Dermis blood vessel endothelial cell (primary cell): Measurements from ENCODE around the gene RXYLT1. TPM values are rescaled to one million over a fixed set of nuclear protein-coding genes. Genes with fewer than 3 reads are reported as not detected.

ENCODE experiments used
- DNase-seq: peaks from one replicate; pipeline ENCODE4 v3.0.0; 2010
- total RNA-seq: library from RNA; depleted of rRNA; stranded (reverse); fragments of >200 nt; gene quantifications from 2 replicates; pipeline ENCODE4 v1.2.3, GENCODE V29; 2014

The RXYLT1 gene
- total RNA-seq, 1 donor from 2014 or later, result 11.1 TPM

GRCh38 chr12:63844391-63845341, 65.0 kb downstream of the RXYLT1 start, which contains the start of gene SRGAP1:
Gene SRGAP1 (plus strand): TSS chr12:63844700. CDS start chr12:63844817, 117 bp downstream.
- peak; percentile 74 for DNase-seq

- DNase-seq, result peak; percentile 49
These were observed 66.0 kb downstream of the RXYLT1 start for GRCh38 chr12:63845726-63846125.

GRCh38 chr12:63846238-63846967, 66.7 kb downstream of the RXYLT1 start:
- DNase-seq, result peak; percentile 20

GRCh38 chr12:63848450-63848849, 68.7 kb downstream of the RXYLT1 start:
- no peak for DNase-seq

GRCh38 chr12:63849106-63849620, 69.5 kb downstream of the RXYLT1 start:
- DNase-seq, result no peak

DNA sequence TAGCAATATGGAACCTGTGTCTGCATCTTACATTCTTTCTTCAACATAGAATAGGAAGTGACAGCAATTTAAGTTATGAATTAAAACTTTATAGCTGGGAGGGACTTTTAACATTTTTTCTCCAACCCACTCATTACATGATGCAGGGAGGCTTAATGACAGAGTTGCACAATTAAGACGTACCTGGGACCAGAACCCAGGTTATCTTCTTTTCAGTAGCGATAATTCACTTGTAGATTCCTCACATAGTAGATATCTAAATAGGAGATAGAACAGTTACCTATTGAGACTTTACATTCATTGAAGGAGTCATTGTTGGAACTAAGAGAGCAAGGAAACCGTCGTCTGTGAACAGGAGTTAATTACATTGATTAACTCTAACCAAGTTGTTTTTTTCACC, 69.9 kb downstream of the RXYLT1 start:
- DNase-seq, result no peak

DNA sequence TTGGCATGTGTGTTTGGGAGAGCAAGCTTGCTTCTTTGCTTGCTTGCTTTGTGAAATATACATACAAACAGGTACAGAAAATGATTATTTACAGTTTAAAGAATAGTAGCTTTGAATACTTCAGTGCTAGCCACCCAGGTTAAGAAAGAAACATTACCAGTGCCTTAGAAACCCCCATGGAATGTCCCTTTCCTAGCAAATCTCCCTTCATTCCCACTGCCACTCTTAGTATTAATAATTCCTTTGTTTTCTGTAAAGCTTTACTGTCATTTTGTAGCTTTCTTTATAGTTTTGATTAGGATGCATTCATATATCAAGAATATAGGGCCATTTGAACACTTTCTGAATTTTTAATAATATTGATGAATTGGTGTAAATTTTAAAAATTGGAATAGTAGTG, 74.3 kb downstream of the RXYLT1 start:
- no peak for DNase-seq

GRCh38 chr12:63855299-63855698, 75.6 kb downstream of the RXYLT1 start:
- no peak for DNase-seq

DNA sequence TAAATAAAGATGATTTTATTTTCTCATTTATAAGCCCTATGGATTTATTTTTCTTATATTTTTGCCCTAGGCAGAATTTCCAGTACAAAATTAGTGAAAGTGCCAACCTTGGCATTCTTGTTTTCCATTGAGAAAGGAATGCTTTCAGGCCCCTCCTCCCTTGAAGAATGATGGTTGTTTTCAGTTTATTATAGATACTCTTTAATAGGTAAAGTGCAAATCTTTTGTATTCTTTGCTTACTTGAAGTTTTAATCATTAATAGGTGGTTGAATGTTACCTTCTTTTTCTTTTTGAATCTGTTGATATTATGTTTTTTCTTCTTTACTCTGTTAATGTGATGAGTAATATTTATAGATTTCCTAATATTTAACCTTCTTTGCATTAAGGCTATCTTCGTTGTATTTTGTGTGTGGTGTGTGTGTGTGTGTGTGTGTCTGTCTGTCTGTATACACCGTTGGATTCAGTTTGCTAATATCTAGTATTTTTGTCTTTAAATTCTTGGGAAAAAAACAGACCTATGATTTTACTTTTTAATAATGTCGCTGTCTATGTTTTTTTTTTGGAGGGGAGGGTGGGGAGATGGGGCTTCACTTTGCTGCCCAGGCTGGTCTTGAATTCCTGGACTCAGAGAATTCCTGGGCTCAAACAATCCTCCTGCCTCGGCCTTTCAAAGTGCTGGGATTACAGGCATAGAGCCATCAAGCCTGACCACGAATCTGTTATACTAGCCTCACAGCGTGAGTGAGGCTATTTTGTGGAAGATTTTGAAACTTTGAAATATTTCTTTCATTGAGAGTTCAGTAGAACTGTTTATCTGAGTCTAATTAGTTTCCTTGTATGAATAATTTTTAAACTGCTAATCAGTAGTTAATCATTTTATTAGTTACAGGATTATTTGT, 78.3 kb downstream of the RXYLT1 start:
- DNase-seq, result no peak

Other genes starting within 250 kb of the RXYLT1 start
- gene DPY19L2, start 111.4 kb upstream of the RXYLT1 start, total RNA-seq, result 0.51 and 2.4 TPM in 2 replicates
- gene SRGAP1, start 64.8 kb downstream of the RXYLT1 start, total RNA-seq, result 2.9 and 12.9 TPM in 2 replicates